IMR-90 (cell line): ENCODE data around the gene APLF. TPM values are rescaled to one million over a fixed set of nuclear protein-coding genes. Genes with fewer than 3 reads are reported as not detected.

ENCODE experiments used
- ATAC-seq: fragments of 200-7000 bp; cut with Tn5 transposase; 2 replicates; pipeline ENCODE4 v1.9.1; 2020; ENCODE audit warnings: low read depth, mild to moderate bottlenecking, moderate library complexity
- BruUV-seq: library from RNA; stranded (reverse); fragments of 400-500 nt; replicated peaks from 2 replicates; lab custom pipeline; 2021; lab: Mats Ljungman, UMichigan
- CTCF ChIA-PET: fragments of 300-600 bp; formaldehyde crosslinking; extraction: SDS; loops from one replicate; lab custom pipeline; 2021; ENCODE audit warnings: antibody characterized with exemption; lab: Yijun Ruan, JAX
- POLR2A ChIA-PET: fragments of 300-600 bp; sonication (Branson Sonifier 250); formaldehyde crosslinking; loops from one replicate; lab custom pipeline; 2022; ENCODE audit warnings: antibody characterized with exemption; ENCODE audit not compliant: unreplicated experiment; lab: Charles Lee
- DNase-seq: peaks from one replicate; pipeline ENCODE4 v3.0.0; 2013
- H2AFZ ChIP-seq: replicated peaks from 2 replicates; pipeline ENCODE3; 2013; ENCODE audit warnings: low read length, mild to moderate bottlenecking; ENCODE audit not compliant: poor library complexity
- H2AK5ac ChIP-seq: 2 replicates; pipeline ENCODE4 v1.6.1; 2013; ENCODE audit warnings: low read depth, low read length, inconsistent platforms
- H2AK9ac ChIP-seq: replicated peaks from 2 replicates; pipeline ENCODE3; 2013; ENCODE audit warnings: mild to moderate bottlenecking, low read depth, low read length, moderate library complexity; ENCODE audit not compliant: poor library complexity
- H2BK120ac ChIP-seq: 2 replicates; pipeline ENCODE4 v1.6.1; 2013; ENCODE audit warnings: low read depth, low read length, inconsistent platforms
- H2BK15ac ChIP-seq: 3 replicates; pipeline ENCODE4 v1.6.1; 2013; ENCODE audit warnings: low read depth, low read length, inconsistent platforms
- H2BK20ac ChIP-seq: 2 replicates; pipeline ENCODE4 v1.6.1; 2013; ENCODE audit warnings: low read depth, mild to moderate bottlenecking, inconsistent platforms, low read length, moderate library complexity
- H2BK5ac ChIP-seq: 2 replicates; pipeline ENCODE4 v1.6.1; 2013; ENCODE audit warnings: mild to moderate bottlenecking, low read depth, low read length, inconsistent platforms; ENCODE audit not compliant: poor library complexity, severe bottlenecking
- H3K14ac ChIP-seq: replicated peaks from 2 replicates; pipeline ENCODE4 v1.6.1; 2013; ENCODE audit warnings: low read depth, low read length, inconsistent platforms
- H3K18ac ChIP-seq: 2 replicates; pipeline ENCODE4 v1.6.1; 2013; ENCODE audit warnings: low read depth, low read length, control low read depth
- H3K23ac ChIP-seq: 2 replicates; pipeline ENCODE4 v1.6.1; 2013; ENCODE audit warnings: low read depth, low read length, inconsistent platforms
- H3K27ac ChIP-seq: 2 replicates; pipeline ENCODE4 v1.5.1; 2013; ENCODE audit warnings: mild to moderate bottlenecking, control low read depth, low read length; ENCODE audit not compliant: insufficient read depth
- H3K27me3 ChIP-seq: 2 replicates; pipeline ENCODE4 v1.6.1; 2013; ENCODE audit warnings: low read length; ENCODE audit not compliant: control insufficient read depth, insufficient read depth
- H3K36me3 ChIP-seq: 2 replicates; pipeline ENCODE4 v1.6.1; 2013; ENCODE audit warnings: low read length, mixed read lengths; ENCODE audit not compliant: control insufficient read depth, insufficient read depth
- H3K4ac ChIP-seq: 2 replicates; pipeline ENCODE4 v1.6.1; 2013; ENCODE audit warnings: low read depth, low read length, inconsistent platforms
- H3K4me1 ChIP-seq: 2 replicates; pipeline ENCODE4 v1.6.1; 2013; ENCODE audit warnings: low read length, mixed read lengths; ENCODE audit not compliant: control insufficient read depth, insufficient read depth
- H3K4me2 ChIP-seq: 2 replicates; pipeline ENCODE4 v1.6.1; 2013; ENCODE audit warnings: low read depth, mild to moderate bottlenecking, control low read depth, low read length, moderate library complexity
- H3K4me3 ChIP-seq: 2 replicates; pipeline ENCODE4 v1.5.1; 2013; ENCODE audit warnings: low read depth, mild to moderate bottlenecking, control low read depth, low read length, moderate library complexity; ENCODE audit not compliant: insufficient read depth
- H3K56ac ChIP-seq: 2 replicates; pipeline ENCODE4 v1.6.1; 2013; ENCODE audit warnings: low read length, inconsistent platforms; ENCODE audit not compliant: insufficient read depth; ENCODE audit errors: extremely low read depth
- H3K79me1 ChIP-seq, 2 experiments: 2 replicates each; pipeline ENCODE4 v1.6.1; 2013; ENCODE audit warnings: low read length in 2 of 2, inconsistent platforms in 1 of 2, low read depth in 1 of 2
- H3K9ac ChIP-seq: 2 replicates; pipeline ENCODE4 v1.6.1; 2013; ENCODE audit warnings: low read depth, low read length, control low read depth
- H3K9me1 ChIP-seq: 2 replicates; pipeline ENCODE4 v1.6.1; 2013; ENCODE audit warnings: low read length, inconsistent platforms; ENCODE audit not compliant: insufficient read depth
- H3K9me3 ChIP-seq: 2 replicates; pipeline ENCODE4 v1.6.1; 2013; ENCODE audit warnings: low read length; ENCODE audit not compliant: control insufficient read depth, insufficient read depth
- H4K20me1 ChIP-seq: 2 replicates; pipeline ENCODE4 v1.6.1; 2013; ENCODE audit warnings: low read length, inconsistent platforms; ENCODE audit not compliant: insufficient read depth
- H4K5ac ChIP-seq: 2 replicates; pipeline ENCODE4 v1.6.1; 2013; ENCODE audit warnings: mild to moderate bottlenecking, low read depth, low read length, control low read depth
- H4K8ac ChIP-seq, 2 experiments: 2 replicates each; pipeline ENCODE4 v1.6.1; 2013; ENCODE audit warnings: low read depth in 2 of 2, low read length in 2 of 2, control low read depth in 1 of 2, inconsistent platforms in 1 of 2
- H4K91ac ChIP-seq: 2 replicates; pipeline ENCODE4 v1.6.1; 2013; ENCODE audit warnings: low read depth, low read length, inconsistent platforms; ENCODE audit not compliant: insufficient read depth
- BHLHE40 ChIP-seq: fragments of 150-350 bp; IDR thresholded peaks from 2 replicates; pipeline ENCODE4 v1.6.1; 2016; ENCODE audit warnings: mild to moderate bottlenecking, low read depth, low read length
- FOS ChIP-seq: fragments of 150-350 bp; IDR thresholded peaks from 2 replicates; pipeline ENCODE4 v1.6.1; 2016; ENCODE audit warnings: low read depth, low read length
- MAZ ChIP-seq: IDR thresholded peaks from 2 replicates; pipeline ENCODE4 v1.6.1; 2012; ENCODE audit warnings: low read depth, mild to moderate bottlenecking, low read length, improper control_type of control experiment, moderate library complexity, borderline replicate concordance
- MXI1 ChIP-seq: IDR thresholded peaks from 2 replicates; pipeline ENCODE4 v1.6.1; 2012; ENCODE audit warnings: low read depth, mild to moderate bottlenecking, low read length, moderate library complexity, borderline replicate concordance
- NFE2L2 ChIP-seq: fragments of 150-350 bp; IDR thresholded peaks from 2 replicates; pipeline ENCODE4 v1.6.1; 2016; ENCODE audit warnings: low read depth, mild to moderate bottlenecking, low read length
- RAD21 ChIP-seq: IDR thresholded peaks from 2 replicates; pipeline ENCODE4 v1.6.1; 2012; ENCODE audit warnings: low read length, improper control_type of control experiment
- RCOR1 ChIP-seq: IDR thresholded peaks from 2 replicates; pipeline ENCODE4 v1.6.1; 2012; ENCODE audit warnings: mild to moderate bottlenecking, low read length, improper control_type of control experiment; ENCODE audit not compliant: insufficient replicate concordance
- RFX5 ChIP-seq: IDR thresholded peaks from 2 replicates; pipeline ENCODE4 v1.8.0; 2012; ENCODE audit warnings: low read depth, mild to moderate bottlenecking, low read length, moderate library complexity
- WGBS, 2 experiments: methylation state at CpG; one replicate each; pipeline versions ENCODE4 v1.1.5 to v1.1.7; 2013; ENCODE audit warnings: missing lambda C conversion rate in 2 of 2; ENCODE audit not compliant: insufficient read length in 1 of 2; ENCODE audit errors: extremely low coverage in 2 of 2; 5-methylcytosine and 5-hydroxymethylcytosine counted together
- dilution Hi-C: fragments of 300-500 bp; cut with HindIII; formaldehyde crosslinking; loops from one replicate; pipeline ENCODE4 v1.14.3; 2018; ENCODE audit warnings: low sequenced_read_pairs; ENCODE audit not compliant: unreplicated experiment
- in situ Hi-C: fragments of 300-500 bp; cut with MboI; formaldehyde crosslinking; loops from 3 replicates; pipeline ENCODE4 v1.14.3; 2019; ENCODE audit warnings: low sequenced_read_pairs, inconsistent platforms, mixed read lengths
- intact Hi-C: fragments of 100-400 bp; cut with micrococcal nuclease; formaldehyde crosslinking; loops from 2 replicates; pipeline ENCODE4 v1.10.0; 2022
- polyA plus RNA-seq, 3 experiments: library from polyadenylated mRNA; depleted of rRNA; stranded (reverse); fragments of >200 nt; gene quantifications; 2 replicates each; pipeline ENCODE4 v1.2.3, GENCODE V29; 2012; ENCODE audit warnings: low replicate concordance in 1 of 3
- total RNA-seq: library from RNA; depleted of rRNA; stranded (reverse); fragments of >200 nt; gene quantifications from 2 replicates; pipeline ENCODE4 v1.2.3, GENCODE V29; 2012
- TF ChIP-seq, protein P1 (sequence below): fragments of 150-350 bp; IDR thresholded peaks from 2 replicates; pipeline ENCODE4 v1.6.1; 2016; ENCODE audit warnings: low read depth, mild to moderate bottlenecking, low read length, moderate library complexity, borderline replicate concordance
- TF ChIP-seq, protein P2 (sequence below): fragments of 150-350 bp; IDR thresholded peaks from 2 replicates; pipeline ENCODE4 v1.6.1; 2017; ENCODE audit warnings: mild to moderate bottlenecking, antibody characterized with exemption, low read length, low read depth
- TF ChIP-seq, protein P3 (sequence below): conservative IDR thresholded peaks from 2 replicates; pipeline ENCODE4 v1.5.1; 2012; ENCODE audit warnings: mild to moderate bottlenecking, low read depth, low read length, improper control_type of control experiment

Gene APLF
- total and polyA plus RNA-seq, 2 of the 4 experiments (the other 2 are of a cell fraction): 1.5 to 2.3 TPM

DNA sequence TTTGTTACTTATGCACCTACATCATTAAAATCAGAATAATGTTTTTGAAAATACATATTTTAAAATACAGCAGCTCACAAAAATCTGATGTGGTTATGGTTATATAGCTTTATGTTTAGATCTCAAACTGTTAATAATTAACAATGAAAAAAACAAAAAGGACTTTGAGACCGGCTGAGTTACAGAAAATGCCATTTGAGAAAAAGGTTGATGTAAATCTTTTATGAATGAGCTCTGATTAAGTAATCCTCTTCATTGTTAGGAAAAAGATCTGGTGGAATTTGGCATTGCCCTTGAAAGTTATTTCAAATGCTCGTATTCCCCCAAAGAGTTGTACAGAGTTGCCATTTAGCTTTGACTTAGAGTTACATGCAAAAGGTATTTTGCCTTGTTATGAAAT, 93.2 kb downstream of the APLF start:
- no peak overlapping the region for H4K91ac ChIP-seq
- 100% methylated on average over 1 of the region's 2 CpGs; no CpG with 5 or more reads in 1 of the 2 experiments for WGBS, 2 experiments
- H4K8ac ChIP-seq: no peak overlapping the region
- no peaks in the 10 kb centered on the region for H3K9me3 ChIP-seq
- intact Hi-C loops (no loop called here), in situ Hi-C loops (no loop called here), dilution Hi-C loops (no loop called here)
- H3K4me1 ChIP-seq: no peaks in the 10 kb centered on the region
- H2BK5ac ChIP-seq: no peak overlapping the region
- TF ChIP-seq FOS (no peak), MXI1 (no peak), RAD21 (no peak), MAZ (no peak), NFE2L2 (no peak), RFX5 (no peak), BHLHE40 (no peak), RCOR1 (no peak)
- TF ChIP-seq, protein P1, sequence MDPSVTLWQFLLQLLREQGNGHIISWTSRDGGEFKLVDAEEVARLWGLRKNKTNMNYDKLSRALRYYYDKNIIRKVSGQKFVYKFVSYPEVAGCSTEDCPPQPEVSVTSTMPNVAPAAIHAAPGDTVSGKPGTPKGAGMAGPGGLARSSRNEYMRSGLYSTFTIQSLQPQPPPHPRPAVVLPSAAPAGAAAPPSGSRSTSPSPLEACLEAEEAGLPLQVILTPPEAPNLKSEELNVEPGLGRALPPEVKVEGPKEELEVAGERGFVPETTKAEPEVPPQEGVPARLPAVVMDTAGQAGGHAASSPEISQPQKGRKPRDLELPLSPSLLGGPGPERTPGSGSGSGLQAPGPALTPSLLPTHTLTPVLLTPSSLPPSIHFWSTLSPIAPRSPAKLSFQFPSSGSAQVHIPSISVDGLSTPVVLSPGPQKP: no peak
- TF ChIP-seq, protein P2, sequence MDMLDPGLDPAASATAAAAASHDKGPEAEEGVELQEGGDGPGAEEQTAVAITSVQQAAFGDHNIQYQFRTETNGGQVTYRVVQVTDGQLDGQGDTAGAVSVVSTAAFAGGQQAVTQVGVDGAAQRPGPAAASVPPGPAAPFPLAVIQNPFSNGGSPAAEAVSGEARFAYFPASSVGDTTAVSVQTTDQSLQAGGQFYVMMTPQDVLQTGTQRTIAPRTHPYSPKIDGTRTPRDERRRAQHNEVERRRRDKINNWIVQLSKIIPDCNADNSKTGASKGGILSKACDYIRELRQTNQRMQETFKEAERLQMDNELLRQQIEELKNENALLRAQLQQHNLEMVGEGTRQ: no peak
- TF ChIP-seq, protein P3, sequence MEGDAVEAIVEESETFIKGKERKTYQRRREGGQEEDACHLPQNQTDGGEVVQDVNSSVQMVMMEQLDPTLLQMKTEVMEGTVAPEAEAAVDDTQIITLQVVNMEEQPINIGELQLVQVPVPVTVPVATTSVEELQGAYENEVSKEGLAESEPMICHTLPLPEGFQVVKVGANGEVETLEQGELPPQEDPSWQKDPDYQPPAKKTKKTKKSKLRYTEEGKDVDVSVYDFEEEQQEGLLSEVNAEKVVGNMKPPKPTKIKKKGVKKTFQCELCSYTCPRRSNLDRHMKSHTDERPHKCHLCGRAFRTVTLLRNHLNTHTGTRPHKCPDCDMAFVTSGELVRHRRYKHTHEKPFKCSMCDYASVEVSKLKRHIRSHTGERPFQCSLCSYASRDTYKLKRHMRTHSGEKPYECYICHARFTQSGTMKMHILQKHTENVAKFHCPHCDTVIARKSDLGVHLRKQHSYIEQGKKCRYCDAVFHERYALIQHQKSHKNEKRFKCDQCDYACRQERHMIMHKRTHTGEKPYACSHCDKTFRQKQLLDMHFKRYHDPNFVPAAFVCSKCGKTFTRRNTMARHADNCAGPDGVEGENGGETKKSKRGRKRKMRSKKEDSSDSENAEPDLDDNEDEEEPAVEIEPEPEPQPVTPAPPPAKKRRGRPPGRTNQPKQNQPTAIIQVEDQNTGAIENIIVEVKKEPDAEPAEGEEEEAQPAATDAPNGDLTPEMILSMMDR: no peak
- H2AK9ac ChIP-seq: no peak overlapping the region
- no peak overlapping the region for H4K5ac ChIP-seq
- H2BK15ac ChIP-seq: no peak overlapping the region
- no peak overlapping the region for H3K9ac ChIP-seq
- no peak overlapping the region for H2BK20ac ChIP-seq
- H3K23ac ChIP-seq: no peak overlapping the region
- ATAC-seq (no peak), DNase-seq (no peak)
- H4K20me1 ChIP-seq: no peaks in the 10 kb centered on the region
- H3K4ac ChIP-seq: no peak overlapping the region
- H3K56ac ChIP-seq: no peak overlapping the region
- H3K27me3 ChIP-seq: no peaks in the 10 kb centered on the region
- no peak overlapping the region for H2BK120ac ChIP-seq
- no peaks in the 10 kb centered on the region for H3K79me1 ChIP-seq
- H3K27ac ChIP-seq: no peak overlapping the region
- no peak overlapping the region for H3K14ac ChIP-seq
- no peaks in the 10 kb centered on the region for H3K9me1 ChIP-seq
- no peaks in the 10 kb centered on the region for H3K36me3 ChIP-seq
- no TSS peak for BruUV-seq
- ChIA-PET CTCF (interaction anchor here (1.0 kb wide), 1 partner anchor 35 kb away, joined by 3 read pairs; no protein-coding TSS in a partner anchor), POLR2A (no interaction called here)
- H3K18ac ChIP-seq: no peak overlapping the region
- H2AFZ ChIP-seq: no peak overlapping the region
- H2AK5ac ChIP-seq: no peak overlapping the region
- H3K4me2 ChIP-seq: no peak overlapping the region
- H3K4me3 ChIP-seq: no peak overlapping the region
